Parathyroid adenoma (tissue), 2 donors: Measurements from ENCODE around the gene ATE1.

Experiments
- H2AFZ ChIP-seq: fragments of 300-600 bp; sonication (generic); one replicate; pipeline ENCODE4 v1.7.0; 2017; ENCODE audit warnings: antibody characterized with exemption, mild to moderate bottlenecking
- H3K27ac ChIP-seq: fragments of 300-600 bp; sonication (generic); one replicate; pipeline ENCODE4 v1.7.0; 2017
- H3K27me3 ChIP-seq: fragments of 300-600 bp; sonication (generic); one replicate; pipeline ENCODE4 v1.7.0; 2017; ENCODE audit warnings: low read length; ENCODE audit not compliant: control insufficient read depth, insufficient read depth
- H3K36me3 ChIP-seq: fragments of 300-600 bp; sonication (generic); one replicate; pipeline ENCODE4 v1.7.0; 2017; ENCODE audit warnings: low read length; ENCODE audit not compliant: control insufficient read depth, insufficient read depth
- H3K4me1 ChIP-seq: fragments of 300-600 bp; sonication (generic); one replicate; pipeline ENCODE4 v1.7.0; 2017; ENCODE audit warnings: control low read depth
- H3K4me2 ChIP-seq: fragments of 300-600 bp; sonication (generic); one replicate; pipeline ENCODE4 v1.7.0; 2017; ENCODE audit warnings: low read length
- H3K4me3 ChIP-seq: fragments of 300-600 bp; sonication (generic); one replicate; pipeline ENCODE4 v1.7.0; 2017; ENCODE audit warnings: low read depth, low read length
- H3K79me2 ChIP-seq: fragments of 300-600 bp; sonication (generic); one replicate; pipeline ENCODE4 v1.7.0; 2017; ENCODE audit warnings: control low read depth
- H3K9ac ChIP-seq: fragments of 300-600 bp; sonication (generic); one replicate; pipeline ENCODE4 v1.7.0; 2017; ENCODE audit warnings: mild to moderate bottlenecking
- H3K9me3 ChIP-seq: fragments of 300-600 bp; sonication (generic); one replicate; pipeline ENCODE4 v1.7.0; 2017; ENCODE audit warnings: low read length; ENCODE audit not compliant: control insufficient read depth
- TF ChIP-seq, protein P1 (sequence below): fragments of 300-600 bp; sonication (generic); IDR thresholded peaks from one replicate; pipeline ENCODE4 v1.7.0; 2017; ENCODE audit warnings: antibody characterized with exemption, mild to moderate bottlenecking
- donor health status: primary hyperparathyroidism.

ATE1 gene

DNA sequence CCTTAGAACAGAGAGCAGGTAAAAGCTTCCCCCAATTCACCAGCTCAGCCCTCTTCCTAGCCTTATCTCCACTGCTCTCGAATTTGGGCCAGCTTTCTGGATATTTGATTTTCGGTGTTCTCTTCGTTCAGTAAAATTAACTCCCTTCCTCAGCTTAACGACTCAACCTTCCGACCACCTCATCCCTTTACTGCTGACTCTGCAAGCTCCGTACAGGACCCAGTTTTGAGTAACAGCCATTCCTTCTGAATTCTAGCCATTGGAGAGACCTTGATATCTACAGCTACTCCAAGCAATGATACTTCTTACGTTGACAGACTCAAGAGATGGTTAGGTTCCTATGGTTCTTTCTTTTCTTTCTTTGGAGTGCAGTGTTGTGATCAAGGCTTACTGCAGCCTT is 65.8 kb downstream of the ATE1 start:
- no peak overlapping the region for H3K9ac ChIP-seq
- H3K27ac ChIP-seq, result no peak overlapping the region
- no peak overlapping the region for H2AFZ ChIP-seq
- H3K9me3 ChIP-seq, result no peaks in the 10 kb centered on the region
- no peaks in the 10 kb centered on the region for H3K79me2 ChIP-seq
- no peaks in the 10 kb centered on the region for H3K4me1 ChIP-seq
- H3K36me3 ChIP-seq, result no peaks in the 10 kb centered on the region
- TF ChIP-seq, protein P1, sequence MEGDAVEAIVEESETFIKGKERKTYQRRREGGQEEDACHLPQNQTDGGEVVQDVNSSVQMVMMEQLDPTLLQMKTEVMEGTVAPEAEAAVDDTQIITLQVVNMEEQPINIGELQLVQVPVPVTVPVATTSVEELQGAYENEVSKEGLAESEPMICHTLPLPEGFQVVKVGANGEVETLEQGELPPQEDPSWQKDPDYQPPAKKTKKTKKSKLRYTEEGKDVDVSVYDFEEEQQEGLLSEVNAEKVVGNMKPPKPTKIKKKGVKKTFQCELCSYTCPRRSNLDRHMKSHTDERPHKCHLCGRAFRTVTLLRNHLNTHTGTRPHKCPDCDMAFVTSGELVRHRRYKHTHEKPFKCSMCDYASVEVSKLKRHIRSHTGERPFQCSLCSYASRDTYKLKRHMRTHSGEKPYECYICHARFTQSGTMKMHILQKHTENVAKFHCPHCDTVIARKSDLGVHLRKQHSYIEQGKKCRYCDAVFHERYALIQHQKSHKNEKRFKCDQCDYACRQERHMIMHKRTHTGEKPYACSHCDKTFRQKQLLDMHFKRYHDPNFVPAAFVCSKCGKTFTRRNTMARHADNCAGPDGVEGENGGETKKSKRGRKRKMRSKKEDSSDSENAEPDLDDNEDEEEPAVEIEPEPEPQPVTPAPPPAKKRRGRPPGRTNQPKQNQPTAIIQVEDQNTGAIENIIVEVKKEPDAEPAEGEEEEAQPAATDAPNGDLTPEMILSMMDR, result no peak
- no peak overlapping the region for H3K4me2 ChIP-seq
- H3K27me3 ChIP-seq, result no peaks in the 10 kb centered on the region
- no peak overlapping the region for H3K4me3 ChIP-seq

- H3K9me3 ChIP-seq, result no peaks in the 10 kb centered on the region
- H3K4me1 ChIP-seq, result no peaks in the 10 kb centered on the region
- no peaks in the 10 kb centered on the region for H3K36me3 ChIP-seq
- H3K9ac ChIP-seq, result no peak overlapping the region
- H3K27ac ChIP-seq, result no peak overlapping the region
- TF ChIP-seq, protein P1, result no peak
- no peak overlapping the region for H2AFZ ChIP-seq
- no peaks in the 10 kb centered on the region for H3K27me3 ChIP-seq
- no peaks in the 10 kb centered on the region for H3K79me2 ChIP-seq
- H3K4me3 ChIP-seq, result no peak overlapping the region
- H3K4me2 ChIP-seq, result no peak overlapping the region
These were observed 67.0 kb downstream of the ATE1 start for GRCh38 chr10:121860810-121861209.

DNA sequence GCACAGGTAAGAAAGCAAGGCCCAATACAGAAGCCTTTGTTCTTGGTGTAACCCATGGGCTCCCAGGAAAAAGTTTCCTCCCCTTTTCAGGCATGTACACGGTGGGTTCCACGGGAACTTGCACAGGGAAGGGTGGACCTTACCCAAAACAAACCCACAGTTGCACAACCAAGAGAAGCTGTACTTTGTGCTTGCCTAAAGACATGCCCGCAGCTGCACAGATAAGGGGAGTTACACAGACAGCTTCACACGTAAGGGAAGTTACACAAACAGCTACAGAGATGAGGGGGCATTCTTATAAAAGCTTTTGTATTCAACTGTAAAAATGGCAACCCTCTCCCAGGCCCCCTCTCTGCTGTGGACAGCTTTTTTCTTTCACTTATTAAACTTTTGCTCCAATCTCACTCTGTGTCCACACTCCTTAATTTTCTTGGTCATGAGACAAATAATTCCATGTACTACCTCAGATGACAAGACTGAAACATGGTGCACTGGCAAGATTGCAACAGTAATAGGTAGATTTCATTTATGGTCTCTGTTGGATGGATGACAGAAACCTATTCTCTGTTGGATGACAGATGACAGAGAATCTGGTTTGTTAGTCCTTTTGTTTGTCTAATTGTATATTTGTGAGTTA is 72.9 kb downstream of the ATE1 start:
- Histone ChIP-seq H2AFZ (no peak overlapping the region), H3K27ac (no peak overlapping the region), H3K4me1 (no peaks in the 10 kb centered on the region), H3K4me2 (no peak overlapping the region), H3K4me3 (no peak overlapping the region), H3K9me3 (no peaks in the 10 kb centered on the region), H3K36me3 (no peaks in the 10 kb centered on the region), H3K27me3 (no peaks in the 10 kb centered on the region), H3K9ac (no peak overlapping the region), H3K79me2 (no peaks in the 10 kb centered on the region)
- TF ChIP-seq, protein P1, result no peak

- H3K4me1 ChIP-seq, result no peaks in the 10 kb centered on the region
- H3K79me2 ChIP-seq, result no peaks in the 10 kb centered on the region
- no peaks in the 10 kb centered on the region for H3K9me3 ChIP-seq
- no peak overlapping the region for H3K4me3 ChIP-seq
- H2AFZ ChIP-seq, result no peak overlapping the region
- H3K9ac ChIP-seq, result no peak overlapping the region
- no peak overlapping the region for H3K4me2 ChIP-seq
- TF ChIP-seq, protein P1, result no peak
- H3K27ac ChIP-seq, result no peak overlapping the region
- no peaks in the 10 kb centered on the region for H3K27me3 ChIP-seq
- no peaks in the 10 kb centered on the region for H3K36me3 ChIP-seq
These were observed 73.9 kb downstream of the ATE1 start for GRCh38 chr10:121853950-121854349.

DNA sequence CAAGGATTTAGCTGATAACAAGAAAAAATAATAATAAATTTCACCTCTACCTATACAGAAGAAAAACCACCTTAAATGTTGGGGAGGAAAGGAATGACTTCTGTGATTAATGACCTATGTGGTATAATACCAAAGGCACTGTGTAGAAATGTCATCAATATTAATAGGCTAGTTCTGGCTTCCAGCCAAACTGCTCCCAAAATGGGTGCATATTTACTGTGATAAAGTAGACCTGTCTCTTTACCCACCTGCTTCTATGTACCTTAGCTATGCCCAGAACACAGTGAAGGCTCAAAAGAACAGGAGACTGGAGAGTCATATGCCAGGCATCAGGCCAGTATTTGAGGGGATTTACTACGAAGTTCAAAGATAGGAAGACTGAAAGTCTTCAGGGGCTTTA is 76.0 kb downstream of the ATE1 start:
- Histone ChIP-seq H3K27me3 (no peaks in the 10 kb centered on the region), H3K4me3 (no peak overlapping the region), H3K9ac (no peak overlapping the region), H3K79me2 (no peaks in the 10 kb centered on the region), H3K27ac (no peak overlapping the region), H3K9me3 (no peaks in the 10 kb centered on the region), H3K4me1 (no peaks in the 10 kb centered on the region), H3K36me3 (no peaks in the 10 kb centered on the region), H2AFZ (no peak overlapping the region), H3K4me2 (no peak overlapping the region)
- TF ChIP-seq, protein P1, result no peak
